Posterior cingulate gyrus (tissue), 11 donors: ENCODE data around the gene LHX8.
A peak's percentile ranks its signal among the peaks of the same experiment; 100 is the strongest.
"Not testable (repeated sequence)": the region's sequence is repeated elsewhere in the genome, so short reads cannot be mapped to it uniquely, and the experiment has no call there.

ENCODE experiments used
- DNase-seq, 10 donors: peaks; one replicate each; pipeline versions ENCODE4 v3.0.0 to v3.0.0-alpha.2; 2020 to 2021; ENCODE audit warnings: mixed read lengths in 3 of 10
- intact Hi-C: fragments of 100-400 bp; cut with DNase I; formaldehyde crosslinking; loops from one replicate; pipeline ENCODE4 v1.15.1; 2023

LHX8 gene

GRCh38 chr1:75132242-75132811 lies 1.9 kb upstream of the LHX8 start:
- no peak for DNase-seq
- intact Hi-C loops, result no loop called here

- intact Hi-C loops, result no loop called here
Measured at GRCh38 chr1:75132812-75133619, 1.2 kb upstream of the LHX8 start.

GRCh38 chr1:75134647-75135572 lies 722 bp downstream of the LHX8 start:
- peak in 2 of 10 donors; percentile 69 to 71 for DNase-seq
- intact Hi-C loops, result no loop called here

More at GRCh38 chr1:75132812-75133619, 1.2 kb upstream of the LHX8 start:
- no peak for DNase-seq

- intact Hi-C loops, result no loop called here
- peak in 1 of 10 donors; percentile 36 for DNase-seq
Measured at GRCh38 chr1:75135573-75136194, 1.5 kb downstream of the LHX8 start.

- peak in 2 of 10 donors; percentile 59 to 71 for DNase-seq
- intact Hi-C loops, result no loop called here
Measured at GRCh38 chr1:75136195-75136815, 2.1 kb downstream of the LHX8 start.

- peak in 1 of 10 donors; percentile 63 for DNase-seq
- intact Hi-C loops, result no loop called here
Measured at GRCh38 chr1:75136921-75137641, 2.9 kb downstream of the LHX8 start.

- DNase-seq, result no peak
- intact Hi-C loops, result no loop called here
Measured at GRCh38 chr1:75152092-75152491, 17.9 kb downstream of the LHX8 start.

- intact Hi-C loops, result no loop called here
Measured at GRCh38 chr1:75159154-75159553, 25.0 kb downstream of the LHX8 start.

GRCh38 chr1:75165264-75165663 lies 31.1 kb downstream of the LHX8 start:
- intact Hi-C loops, result no loop called here
- DNase-seq, result no peak

More at GRCh38 chr1:75159154-75159553, 25.0 kb downstream of the LHX8 start:
- DNase-seq, result no peak

GRCh38 chr1:75166821-75167220 lies 32.6 kb downstream of the LHX8 start:
- intact Hi-C loops, result no loop called here
- DNase-seq, result no peak

GRCh38 chr1:75170011-75170410 lies 35.8 kb downstream of the LHX8 start:
- intact Hi-C loops, result no loop called here
- DNase-seq, result no peak

- DNase-seq, result no peak
- intact Hi-C loops, result no loop called here
Measured at GRCh38 chr1:75170981-75171380, 36.8 kb downstream of the LHX8 start.

GRCh38 chr1:75171876-75172275 lies 37.7 kb downstream of the LHX8 start:
- intact Hi-C loops, result no loop called here
- DNase-seq, result no peak

- intact Hi-C loops, result no loop called here
- DNase-seq, result no peak
Measured at GRCh38 chr1:75172556-75172955, 38.4 kb downstream of the LHX8 start.

GRCh38 chr1:75174031-75174760 lies 40.0 kb downstream of the LHX8 start:
- DNase-seq, result no peak
- intact Hi-C loops, result no loop called here

- DNase-seq, intact Hi-C loops: not testable (repeated sequence)
Measured at GRCh38 chr1:75181214-75181955, 47.2 kb downstream of the LHX8 start.

GRCh38 chr1:75188892-75189291 lies 54.7 kb downstream of the LHX8 start:
- no peak for DNase-seq
- intact Hi-C loops, result no loop called here

- intact Hi-C loops, result no loop called here
- DNase-seq, result no peak
Measured at GRCh38 chr1:75198163-75198562, 64.0 kb downstream of the LHX8 start.
